HG02938 (cell line): ENCODE measurements around the gene WIPF3.

Experiments
- ATAC-seq: cut with Tn5 transposase; IDR thresholded peaks from one replicate; pipeline ENCODE4 v1.9.1; 2021; ENCODE audit warnings: mild to moderate bottlenecking, moderate library complexity; ENCODE audit not compliant: unreplicated experiment

The WIPF3 gene

GRCh38 chr7:29808075-29808801, 1.9 kb downstream of the WIPF3 start:
- ATAC-seq: no peak

GRCh38 chr7:29809533-29810155, 3.3 kb downstream of the WIPF3 start:
- ATAC-seq: no peak

- ATAC-seq: no peak
Measured at GRCh38 chr7:29810297-29810696, 4.0 kb downstream of the WIPF3 start.

GRCh38 chr7:29810813-29811482, 4.6 kb downstream of the WIPF3 start:
- ATAC-seq: no peak

- no peak for ATAC-seq
Measured at GRCh38 chr7:29811586-29811985, 5.3 kb downstream of the WIPF3 start.

- ATAC-seq: no peak
Measured at GRCh38 chr7:29812185-29812876, 6.0 kb downstream of the WIPF3 start.

GRCh38 chr7:29815181-29816105, 9.1 kb downstream of the WIPF3 start:
- no peak for ATAC-seq

GRCh38 chr7:29818308-29818707, 12.0 kb downstream of the WIPF3 start:
- ATAC-seq: no peak

GRCh38 chr7:29825775-29826529, 19.6 kb downstream of the WIPF3 start:
- no peak for ATAC-seq

GRCh38 chr7:29826530-29826822, 20.2 kb downstream of the WIPF3 start:
- no peak for ATAC-seq

GRCh38 chr7:29826904-29827303, 20.6 kb downstream of the WIPF3 start:
- no peak for ATAC-seq

- no peak for ATAC-seq
Measured at GRCh38 chr7:29831705-29832104, 25.4 kb downstream of the WIPF3 start.

GRCh38 chr7:29833929-29834328, 27.6 kb downstream of the WIPF3 start:
- no peak for ATAC-seq

GRCh38 chr7:29835718-29836117, 29.4 kb downstream of the WIPF3 start:
- ATAC-seq: no peak

- ATAC-seq: no peak
Measured at GRCh38 chr7:29839302-29839701, 33.0 kb downstream of the WIPF3 start.

GRCh38 chr7:29839921-29840320, 33.6 kb downstream of the WIPF3 start:
- no peak for ATAC-seq

GRCh38 chr7:29840701-29841100, 34.4 kb downstream of the WIPF3 start:
- no peak for ATAC-seq

GRCh38 chr7:29841926-29842701, 35.8 kb downstream of the WIPF3 start:
- ATAC-seq: no peak

- ATAC-seq: no peak
Measured at GRCh38 chr7:29843093-29843492, 36.8 kb downstream of the WIPF3 start.
